CD4-positive, alpha-beta T cell treated with Interferon alpha-2 for 1 hour (primary cell): Measurements from ENCODE around the gene SRF.
"Not testable (repeated sequence)": the region's sequence is repeated elsewhere in the genome, so short reads cannot be mapped to it uniquely, and the experiment has no call there.

Experiments
- DNase-seq, 2 donors: peaks; one replicate each; pipeline ENCODE4 v3.0.0-alpha.2; 2020 to 2022

The SRF gene

DNA sequence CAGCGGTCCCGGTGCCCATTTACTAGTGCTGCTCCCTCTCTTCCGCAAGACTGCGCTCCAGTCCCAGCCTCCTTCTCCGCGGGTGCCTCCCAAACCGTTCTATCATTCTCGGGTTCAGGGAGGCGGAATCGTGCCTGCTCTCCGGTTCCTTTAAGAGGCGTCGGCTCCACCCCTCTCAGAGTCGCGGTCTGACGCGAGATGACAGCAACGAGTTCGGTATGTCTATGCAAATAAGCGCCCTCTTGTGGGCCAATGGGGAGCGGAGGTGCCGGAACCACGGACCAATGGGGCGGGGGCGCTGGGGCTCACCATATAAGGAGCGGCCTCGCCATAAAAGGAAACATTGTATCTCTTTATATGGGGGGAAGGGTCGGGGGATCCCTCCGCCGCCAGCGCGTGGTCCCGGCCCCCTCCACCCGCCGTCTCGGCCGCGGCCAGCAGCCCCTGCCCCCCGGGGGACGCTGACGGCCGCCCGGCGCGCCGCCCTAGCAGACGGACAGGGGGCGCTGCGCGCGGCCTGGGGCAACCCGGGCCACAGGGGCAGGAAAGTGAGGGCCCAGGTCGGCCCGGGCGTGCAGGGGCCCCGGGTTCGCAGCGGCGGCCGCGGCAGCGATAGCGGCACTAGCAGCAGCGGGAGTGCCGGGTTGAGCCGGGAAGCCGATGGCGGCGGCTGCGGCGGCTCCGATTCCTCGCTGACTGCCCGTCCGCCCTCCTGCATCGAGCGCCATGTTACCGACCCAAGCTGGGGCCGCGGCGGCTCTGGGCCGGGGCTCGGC is at the start of gene SRF:
Gene SRF, plus strand, starts transcription at position 339 of the 776 bp plus-strand sequence. Its CDS starts 388 bp downstream, at position 727.
- DNase-seq, result peak; percentile 99 to 100

DNA sequence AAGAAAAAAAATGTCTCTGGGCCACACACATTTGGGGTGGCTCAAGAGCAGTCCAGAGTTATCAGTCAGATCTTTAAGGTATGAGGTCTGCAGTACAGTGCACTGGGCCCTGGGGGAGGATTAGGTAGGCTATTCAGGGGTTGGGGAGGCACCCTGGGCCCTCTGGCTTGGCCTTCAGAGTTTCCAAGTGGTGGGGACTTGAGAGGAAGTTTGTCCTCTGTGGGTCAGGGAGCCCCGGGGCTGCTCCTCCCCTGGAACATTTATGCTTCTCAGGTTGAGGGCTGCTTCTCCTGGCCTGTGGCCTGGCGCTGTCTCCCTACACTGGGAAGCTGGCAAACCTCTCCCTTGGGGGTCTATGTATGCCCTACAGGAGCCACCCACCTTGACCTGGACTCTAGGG is 48.9 kb upstream of the SRF start:
- no peak for DNase-seq

- DNase-seq, result no peak
These were observed 47.4 kb upstream of the SRF start for GRCh38 chr6:43123461-43124314.

- no peak for DNase-seq
These were observed 46.6 kb upstream of the SRF start for GRCh38 chr6:43124481-43124880.

DNA sequence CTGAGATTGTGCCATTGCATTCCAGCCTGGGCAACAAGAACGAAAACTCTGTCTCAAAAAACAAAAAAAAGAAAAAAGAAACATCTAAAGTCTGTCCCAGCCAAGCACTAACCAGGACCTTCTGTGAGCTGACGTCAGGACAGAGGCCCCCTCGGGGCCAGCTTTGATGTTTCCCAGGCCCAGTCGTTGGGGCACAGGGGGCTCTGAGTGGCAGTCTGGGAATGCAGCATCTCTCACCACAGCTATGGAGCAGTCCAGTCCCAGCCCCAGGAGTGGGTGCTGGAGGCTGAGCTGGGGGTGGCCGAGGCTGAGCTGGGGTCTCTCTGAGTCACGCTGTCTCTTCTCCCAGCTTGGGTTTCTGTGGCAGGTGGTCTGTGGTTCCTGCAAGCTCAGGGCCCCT is 46.0 kb upstream of the SRF start:
- DNase-seq, result no peak

DNA sequence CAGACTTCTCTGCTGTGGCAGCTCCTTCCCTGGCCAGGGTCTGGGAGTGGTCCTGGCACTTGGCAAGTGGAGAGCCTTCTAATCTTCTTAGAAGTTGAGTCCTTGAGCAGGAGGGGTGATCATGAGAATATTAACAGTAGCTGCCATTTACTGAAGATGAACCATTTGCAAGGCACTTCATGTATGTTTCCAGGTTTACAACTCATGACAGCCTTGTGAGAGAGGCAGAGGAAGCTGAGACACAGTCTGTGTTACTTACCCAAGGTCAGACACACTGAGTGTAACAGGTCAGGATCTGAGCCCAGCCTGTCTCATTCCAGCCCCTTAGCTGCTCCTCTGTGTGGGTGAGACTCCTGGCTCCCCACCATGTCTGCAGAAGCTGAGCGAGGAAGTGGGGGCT is 45.5 kb upstream of the SRF start:
- DNase-seq, result no peak

GRCh38 chr6:43127180-43127579 is 43.9 kb upstream of the SRF start:
- no peak for DNase-seq

DNA sequence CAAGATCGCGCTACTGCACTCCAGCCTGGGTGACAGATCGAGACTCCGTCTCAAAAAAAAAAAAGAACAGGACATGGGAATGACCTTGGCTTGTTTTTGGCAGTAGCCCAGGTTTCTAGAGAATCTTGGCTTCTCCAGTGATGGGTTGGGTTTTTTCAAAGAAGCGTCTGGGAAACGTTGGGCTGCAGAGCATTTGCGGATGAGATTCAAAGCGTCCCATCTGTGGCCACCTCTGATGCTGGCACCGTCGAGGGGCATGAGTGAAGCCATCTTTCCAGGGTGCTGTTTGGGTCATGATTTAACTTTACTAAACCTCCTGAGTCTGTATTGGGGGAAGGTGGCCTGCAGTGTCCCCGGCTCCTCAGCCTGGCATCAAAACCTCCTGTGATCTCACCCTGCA is 43.2 kb upstream of the SRF start:
- no peak for DNase-seq

DNA sequence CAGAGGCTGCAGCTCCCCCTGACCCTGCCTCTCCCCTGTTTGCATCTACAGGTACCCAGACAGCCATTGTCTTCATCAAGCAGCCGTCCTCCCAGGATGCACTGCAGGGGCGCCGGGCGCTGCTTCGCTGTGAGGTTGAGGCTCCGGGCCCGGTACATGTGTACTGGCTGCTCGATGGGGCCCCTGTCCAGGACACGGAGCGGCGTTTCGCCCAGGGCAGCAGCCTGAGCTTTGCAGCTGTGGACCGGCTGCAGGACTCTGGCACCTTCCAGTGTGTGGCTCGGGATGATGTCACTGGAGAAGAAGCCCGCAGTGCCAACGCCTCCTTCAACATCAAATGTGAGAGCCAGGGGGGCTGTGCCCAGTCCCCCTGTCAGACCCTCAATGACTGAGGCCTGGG is 42.1 kb upstream of the SRF start:
- DNase-seq, result no peak

GRCh38 chr6:43129434-43130194 is 41.5 kb upstream of the SRF start:
- peak in 1 of 2 donors; percentile 37 for DNase-seq

GRCh38 chr6:43130429-43130828 is 40.6 kb upstream of the SRF start:
- DNase-seq, result no peak

- DNase-seq, result not testable (repeated sequence)
These were observed 39.7 kb upstream of the SRF start for GRCh38 chr6:43131379-43131778.

DNA sequence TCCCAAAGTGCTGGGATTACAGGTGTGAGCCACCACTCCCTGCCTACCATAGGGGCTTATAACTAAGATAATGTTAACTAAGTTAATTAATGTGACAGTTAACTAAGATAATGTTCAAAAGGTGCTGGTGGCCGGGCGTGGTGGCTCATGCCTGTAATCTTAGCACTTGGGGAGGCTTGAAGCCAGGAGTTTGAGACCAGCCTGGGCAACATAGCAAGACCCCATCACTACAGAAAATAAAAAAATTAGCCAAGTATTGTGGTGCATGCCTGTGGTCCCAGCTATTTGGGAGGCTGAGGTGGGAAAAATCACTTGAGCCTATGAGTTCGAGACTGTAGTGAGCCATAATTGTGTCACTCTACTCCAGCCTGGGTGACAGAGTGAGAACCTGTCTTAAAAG is 32.8 kb upstream of the SRF start:
- no peak for DNase-seq

DNA sequence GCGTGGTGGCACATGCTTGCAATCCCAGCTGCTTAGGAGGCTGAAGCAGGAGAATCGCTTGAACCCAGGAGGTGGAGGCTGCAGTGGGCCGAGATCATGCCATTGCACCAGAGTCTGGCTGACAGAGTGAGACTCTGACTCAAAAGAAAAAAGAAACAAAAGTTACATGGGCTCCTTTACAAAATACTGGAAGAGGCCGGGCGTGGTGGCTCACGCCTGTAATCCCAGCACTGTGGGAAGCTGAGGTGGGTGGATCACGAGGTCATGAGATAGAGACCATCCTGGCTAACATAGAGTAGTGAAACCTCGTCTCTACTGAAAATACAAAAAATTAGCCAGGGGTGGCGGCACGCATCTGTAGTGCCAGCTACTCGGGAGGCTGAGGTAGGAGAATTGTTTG is 31.1 kb upstream of the SRF start:
- DNase-seq, result not testable (repeated sequence)

DNA sequence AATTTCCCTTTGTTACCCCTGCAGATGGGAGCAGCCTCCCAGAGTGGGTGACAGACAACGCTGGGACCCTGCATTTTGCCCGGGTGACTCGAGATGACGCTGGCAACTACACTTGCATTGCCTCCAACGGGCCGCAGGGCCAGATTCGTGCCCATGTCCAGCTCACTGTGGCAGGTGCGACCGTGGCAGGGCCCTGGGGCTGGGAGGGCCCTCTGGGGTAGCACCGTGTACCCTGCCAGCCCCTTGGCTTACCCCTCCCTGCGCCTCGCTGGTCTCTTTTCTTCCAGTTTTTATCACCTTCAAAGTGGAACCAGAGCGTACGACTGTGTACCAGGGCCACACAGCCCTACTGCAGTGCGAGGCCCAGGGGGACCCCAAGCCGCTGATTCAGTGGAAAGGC is 29.4 kb upstream of the SRF start:
- no peak for DNase-seq

- peak; percentile 6 to 38 for DNase-seq
These were observed 29.0 kb upstream of the SRF start for GRCh38 chr6:43142101-43142500.

DNA sequence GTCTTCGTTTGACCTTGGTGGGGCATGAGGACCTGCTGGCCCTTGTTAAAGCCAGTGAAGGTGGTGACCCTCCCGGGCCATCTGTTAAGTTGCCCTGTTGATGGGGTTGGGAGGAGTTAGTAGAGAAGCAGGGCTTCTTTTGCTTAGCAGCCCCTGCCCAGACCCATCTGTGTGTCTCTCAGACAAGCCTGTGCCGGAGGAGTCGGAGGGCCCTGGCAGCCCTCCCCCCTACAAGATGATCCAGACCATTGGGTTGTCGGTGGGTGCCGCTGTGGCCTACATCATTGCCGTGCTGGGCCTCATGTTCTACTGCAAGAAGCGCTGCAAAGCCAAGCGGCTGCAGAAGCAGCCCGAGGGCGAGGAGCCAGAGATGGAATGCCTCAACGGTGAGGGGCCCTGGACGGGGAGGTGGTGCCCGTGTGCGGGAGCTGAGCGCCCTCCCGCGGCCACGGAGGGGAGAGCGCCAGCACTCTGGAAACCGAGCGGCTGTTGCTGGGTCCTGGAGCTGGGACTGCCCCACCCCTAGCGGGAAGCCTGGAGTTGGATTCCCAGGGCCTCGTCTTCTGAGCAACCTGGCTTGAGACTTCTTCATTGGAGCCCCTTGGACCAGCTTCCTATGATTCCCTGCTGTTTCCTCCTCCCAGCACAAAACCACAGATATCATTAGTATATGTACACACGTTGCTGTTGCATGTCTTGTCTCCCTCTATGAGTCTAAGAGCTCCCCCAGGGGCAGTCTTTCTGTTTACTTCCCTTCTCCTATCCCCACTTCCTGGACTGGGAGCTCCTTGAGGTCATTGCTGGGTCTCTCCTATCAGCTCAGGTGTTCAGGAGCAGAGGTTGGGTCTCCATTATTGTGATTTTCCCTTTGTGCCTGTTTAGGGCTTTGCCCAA is 27.6 kb upstream of the SRF start:
- DNase-seq, result peak; percentile 70 to 79

DNA sequence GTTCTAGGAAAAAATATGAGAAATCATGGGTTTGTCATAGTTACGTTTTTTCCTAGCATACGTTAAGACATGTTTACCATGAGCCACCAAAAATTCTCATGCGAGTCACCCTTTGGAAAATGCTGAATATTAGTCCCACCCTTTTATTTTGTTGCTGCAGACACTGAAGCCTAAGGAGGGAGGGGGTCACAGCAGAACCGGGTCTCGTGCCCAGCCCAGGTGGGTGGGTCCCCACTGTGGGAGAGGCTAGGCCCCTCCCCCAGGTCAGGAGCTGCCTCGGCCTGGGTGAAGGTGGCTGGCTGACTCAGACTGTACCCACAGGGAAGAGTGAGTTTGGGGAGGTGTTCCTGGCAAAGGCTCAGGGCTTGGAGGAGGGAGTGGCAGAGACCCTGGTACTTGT is 26.2 kb upstream of the SRF start:
- DNase-seq, result no peak

- no peak for DNase-seq
These were observed 24.8 kb upstream of the SRF start for GRCh38 chr6:43146261-43146660.

DNA sequence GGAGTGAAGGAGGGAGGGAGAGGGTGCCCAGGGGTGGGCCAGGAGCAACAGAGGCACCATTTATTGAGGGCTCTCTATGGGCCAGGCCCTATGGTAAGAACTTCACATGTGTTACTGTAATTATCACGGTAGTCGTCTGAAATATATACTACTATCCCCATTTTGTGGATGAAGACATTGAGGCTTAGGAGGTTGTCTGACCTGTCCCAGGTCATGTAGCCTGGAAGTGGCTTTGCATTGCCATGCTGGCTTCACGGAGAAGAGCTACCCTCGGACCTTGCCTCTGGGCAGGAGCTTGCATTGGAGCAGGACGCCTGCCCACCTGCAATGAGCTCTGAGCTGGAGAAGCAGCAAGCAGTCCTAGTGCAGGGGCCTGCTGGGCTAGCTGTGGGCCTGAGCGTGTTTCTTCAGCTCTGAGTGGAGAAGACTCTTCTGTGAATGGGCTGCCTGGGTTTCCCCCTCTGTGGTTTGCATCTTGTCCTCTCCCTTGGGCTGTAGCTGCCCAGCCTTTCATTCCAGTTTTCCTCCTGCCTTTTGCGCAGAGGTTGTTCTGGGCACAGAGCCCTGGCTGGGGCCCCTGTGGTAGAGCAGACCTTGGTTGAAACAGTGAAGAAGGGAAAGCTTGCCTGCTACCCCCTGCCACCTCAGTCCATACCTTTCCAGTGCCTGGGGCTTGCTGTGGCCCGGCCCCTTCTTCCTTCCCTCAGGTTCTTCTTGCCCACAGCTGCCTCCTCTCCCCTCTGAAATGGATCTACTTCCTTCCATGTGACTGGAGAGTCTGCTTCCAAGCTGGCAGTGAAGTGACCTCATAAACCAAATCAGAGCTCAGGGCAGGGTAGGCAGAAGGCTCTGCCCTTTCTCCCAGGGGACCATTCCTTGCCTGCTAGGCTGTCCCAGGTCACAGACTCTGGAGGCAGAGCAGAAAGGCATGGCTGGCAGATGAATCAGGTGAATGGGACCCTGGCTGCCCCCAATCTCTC is 24.1 kb upstream of the SRF start:
- DNase-seq, result no peak
